Cardiac muscle cell (in vitro differentiated cells and primary cell): ENCODE results near the gene LRFN2. TPM values are rescaled to one million over a fixed set of nuclear protein-coding genes. Genes with fewer than 3 reads are reported as not detected.

Source experiments
- DNase-seq, 2 donors: peaks; one replicate each; pipeline versions ENCODE4 v3.0.0 to v3.0.0-alpha.2; 2010 to 2017; ENCODE audit warnings: low read depth in 1 of 2, low spot score in 1 of 2
- H3K27ac ChIP-seq: fragments of 200-600 bp; sonication (generic); 2 replicates; pipeline ENCODE4 v1.5.1; 2016
- H3K27me3 ChIP-seq: fragments of 200-600 bp; sonication (generic); 2 replicates; pipeline ENCODE4 v1.6.0; 2016; ENCODE audit warnings: control low read depth
- H3K36me3 ChIP-seq: fragments of 200-600 bp; sonication (generic); 2 replicates; pipeline ENCODE4 v1.5.1; 2016; ENCODE audit warnings: control low read depth
- H3K4me1 ChIP-seq: fragments of 200-600 bp; sonication (generic); 2 replicates; pipeline ENCODE4 v1.8.1; 2017; ENCODE audit warnings: low read depth, mild to moderate bottlenecking, mixed run types
- H3K4me3 ChIP-seq: fragments of 200-600 bp; sonication (generic); 2 replicates; pipeline ENCODE4 v1.5.1; 2016; ENCODE audit warnings: mild to moderate bottlenecking
- H3K9me3 ChIP-seq: fragments of 200-600 bp; sonication (generic); 2 replicates; pipeline ENCODE4 v1.5.1; 2017; ENCODE audit warnings: low read depth, mild to moderate bottlenecking, control low read depth
- polyA plus RNA-seq: library from polyadenylated mRNA; unstranded; fragments of >200 nt; fragmentation: Nextera tagmentation; extraction: Ambion mirVana; gene quantifications from 2 replicates; pipeline ENCODE4 v1.2.1, GENCODE V29; 2016
- total RNA-seq: library from RNA; depleted of rRNA; stranded (reverse); fragments of >200 nt; gene quantifications from 2 replicates; pipeline ENCODE4 v1.2.3, GENCODE V29; 2016
- TF ChIP-seq, protein P1 (sequence below): IDR thresholded peaks from 2 replicates; pipeline ENCODE4 v1.5.1; 2012; ENCODE audit warnings: low read depth, mild to moderate bottlenecking, low read length

LRFN2 gene
- total and polyA plus RNA-seq, 2 experiments from 2014 or later: 0.15 TPM; not detected in 1

DNA sequence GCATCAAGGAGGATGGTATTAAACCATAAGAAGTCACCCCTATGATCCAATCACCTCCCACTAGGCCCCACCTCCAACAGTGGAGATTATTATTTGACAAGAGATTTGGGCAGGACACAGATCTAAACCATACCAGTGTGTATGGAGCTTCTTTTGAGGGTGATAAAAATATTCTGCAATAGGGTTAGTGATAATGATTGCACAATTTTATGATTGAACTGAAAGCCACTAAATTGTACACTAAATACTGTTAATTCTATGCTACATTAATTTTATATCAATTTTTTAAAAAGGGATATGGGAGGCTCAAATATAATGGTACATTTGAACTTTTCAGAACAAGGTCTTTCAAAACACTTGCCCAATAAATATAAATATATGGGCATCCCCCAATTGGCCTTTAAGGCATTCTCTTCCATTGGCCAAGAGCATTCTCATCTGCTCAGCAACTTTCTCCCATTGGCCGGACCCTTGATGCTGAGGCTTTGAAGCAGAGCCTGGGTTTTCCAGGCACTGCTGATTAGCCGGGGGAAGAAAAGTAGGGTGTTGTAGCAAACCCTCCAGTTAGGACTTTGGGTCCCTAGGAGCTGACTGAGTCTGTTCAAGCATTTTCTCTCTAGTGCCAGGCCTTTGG, 209.9 kb downstream of the LRFN2 start:
- no peak overlapping the region for H3K27ac ChIP-seq
- H3K27me3 ChIP-seq: no peaks in the 10 kb centered on the region
- no peaks in the 10 kb centered on the region for H3K36me3 ChIP-seq
- no peak overlapping the region for H3K4me3 ChIP-seq
- TF ChIP-seq, protein P1, sequence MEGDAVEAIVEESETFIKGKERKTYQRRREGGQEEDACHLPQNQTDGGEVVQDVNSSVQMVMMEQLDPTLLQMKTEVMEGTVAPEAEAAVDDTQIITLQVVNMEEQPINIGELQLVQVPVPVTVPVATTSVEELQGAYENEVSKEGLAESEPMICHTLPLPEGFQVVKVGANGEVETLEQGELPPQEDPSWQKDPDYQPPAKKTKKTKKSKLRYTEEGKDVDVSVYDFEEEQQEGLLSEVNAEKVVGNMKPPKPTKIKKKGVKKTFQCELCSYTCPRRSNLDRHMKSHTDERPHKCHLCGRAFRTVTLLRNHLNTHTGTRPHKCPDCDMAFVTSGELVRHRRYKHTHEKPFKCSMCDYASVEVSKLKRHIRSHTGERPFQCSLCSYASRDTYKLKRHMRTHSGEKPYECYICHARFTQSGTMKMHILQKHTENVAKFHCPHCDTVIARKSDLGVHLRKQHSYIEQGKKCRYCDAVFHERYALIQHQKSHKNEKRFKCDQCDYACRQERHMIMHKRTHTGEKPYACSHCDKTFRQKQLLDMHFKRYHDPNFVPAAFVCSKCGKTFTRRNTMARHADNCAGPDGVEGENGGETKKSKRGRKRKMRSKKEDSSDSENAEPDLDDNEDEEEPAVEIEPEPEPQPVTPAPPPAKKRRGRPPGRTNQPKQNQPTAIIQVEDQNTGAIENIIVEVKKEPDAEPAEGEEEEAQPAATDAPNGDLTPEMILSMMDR: no peak
- DNase-seq: no peak
- H3K4me1 ChIP-seq: no peaks in the 10 kb centered on the region
- H3K9me3 ChIP-seq: no peaks in the 10 kb centered on the region

DNA sequence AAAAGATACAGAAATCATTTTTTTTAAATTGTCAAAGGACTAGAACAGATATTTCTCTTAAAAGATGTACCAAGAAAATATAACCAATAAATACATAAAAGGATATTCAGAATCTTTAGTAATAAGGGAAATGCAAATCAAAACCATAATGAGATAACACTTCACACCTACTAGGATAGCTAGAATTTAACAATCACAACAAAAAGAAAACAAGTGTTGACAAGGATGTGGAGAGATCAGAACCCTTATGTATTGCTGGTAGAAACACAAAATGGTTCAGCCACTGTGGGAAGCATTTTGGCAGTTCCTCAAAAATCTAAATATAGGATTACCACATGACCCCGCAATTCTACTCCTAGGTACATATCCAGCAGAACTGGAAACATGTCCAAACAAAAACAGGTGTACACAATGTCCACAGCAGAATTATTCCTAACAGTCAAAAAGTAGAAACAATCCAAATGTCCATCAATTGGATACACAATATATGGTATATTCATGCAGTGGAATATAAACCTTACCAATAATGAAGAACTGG, 211.0 kb downstream of the LRFN2 start:
- no peak for DNase-seq
- no peaks in the 10 kb centered on the region for H3K9me3 ChIP-seq
- TF ChIP-seq, protein P1: no peak

DNA sequence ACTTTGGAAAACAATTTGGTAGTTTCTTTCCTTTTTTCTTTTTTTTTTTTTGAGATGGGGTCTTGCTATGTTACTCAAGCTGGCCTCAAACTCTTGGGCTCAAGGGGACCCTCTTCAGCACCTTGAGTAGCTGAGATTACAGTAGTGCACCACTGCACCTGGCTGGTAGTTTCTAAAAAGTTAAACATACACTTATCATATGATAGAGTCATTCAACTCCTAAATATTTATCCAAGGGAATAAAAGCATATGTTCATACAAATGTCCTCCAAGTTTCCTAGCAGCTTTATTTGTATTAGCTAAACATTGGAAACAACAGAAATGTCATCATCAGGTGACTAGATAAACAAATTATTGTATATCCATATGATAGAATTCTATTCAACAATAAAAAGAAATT, 213.9 kb downstream of the LRFN2 start:
- no peaks in the 10 kb centered on the region for H3K27me3 ChIP-seq
- no peak overlapping the region for H3K4me3 ChIP-seq
- no peak for DNase-seq
- H3K27ac ChIP-seq: no peak overlapping the region
- no peaks in the 10 kb centered on the region for H3K36me3 ChIP-seq
- no peaks in the 10 kb centered on the region for H3K9me3 ChIP-seq
- H3K4me1 ChIP-seq: no peaks in the 10 kb centered on the region
- TF ChIP-seq, protein P1: no peak

More for the DNA sequence above, 211.0 kb downstream of the LRFN2 start:
- H3K36me3 ChIP-seq: no peaks in the 10 kb centered on the region
- no peaks in the 10 kb centered on the region for H3K4me1 ChIP-seq
- H3K27ac ChIP-seq: no peak overlapping the region
- H3K27me3 ChIP-seq: no peaks in the 10 kb centered on the region
- H3K4me3 ChIP-seq: no peak overlapping the region

DNA sequence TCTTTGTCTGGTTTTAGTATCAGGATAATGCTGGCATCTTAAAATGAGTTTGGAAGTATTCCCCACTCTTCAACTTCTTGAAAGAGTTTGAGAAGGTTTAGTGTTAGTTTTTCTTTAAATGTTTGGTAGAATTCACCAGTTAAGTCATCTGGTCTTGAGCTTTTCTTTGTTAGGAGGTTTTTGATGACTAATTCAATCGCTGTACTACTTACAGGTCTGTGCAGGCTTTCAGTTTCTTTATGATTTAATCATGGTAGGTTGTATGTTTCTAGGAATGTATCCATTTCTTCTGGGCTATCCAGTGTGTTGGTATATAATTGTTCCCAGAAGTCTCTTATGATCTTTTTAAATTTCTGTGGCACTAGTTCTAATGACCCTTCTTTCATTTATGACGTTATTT, 215.5 kb downstream of the LRFN2 start:
- no peaks in the 10 kb centered on the region for H3K9me3 ChIP-seq
- no peak overlapping the region for H3K27ac ChIP-seq
- no peak for DNase-seq
- TF ChIP-seq, protein P1: no peak
- H3K27me3 ChIP-seq: no peaks in the 10 kb centered on the region
- no peaks in the 10 kb centered on the region for H3K36me3 ChIP-seq
- H3K4me3 ChIP-seq: no peak overlapping the region
- H3K4me1 ChIP-seq: no peaks in the 10 kb centered on the region

DNA sequence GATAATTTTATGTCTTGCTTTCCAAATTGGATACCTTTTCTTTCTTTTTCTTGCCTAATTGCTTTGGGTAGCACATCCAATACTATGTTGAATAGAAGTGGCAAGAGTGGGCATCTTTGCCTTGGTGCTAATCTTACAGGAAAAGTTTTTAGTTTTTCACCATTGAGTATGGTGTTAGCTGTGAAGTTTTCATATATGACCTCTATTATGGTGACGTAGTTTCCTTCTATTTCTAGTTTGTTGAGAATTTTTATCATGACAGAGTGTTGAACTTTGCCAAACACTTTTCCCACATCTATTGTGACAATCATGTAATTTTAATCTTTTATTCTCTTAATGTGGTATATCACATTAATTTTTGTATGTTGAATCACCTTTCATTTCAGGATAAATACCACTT, 216.1 kb downstream of the LRFN2 start:
- no peaks in the 10 kb centered on the region for H3K9me3 ChIP-seq
- TF ChIP-seq, protein P1: no peak
- H3K36me3 ChIP-seq: no peaks in the 10 kb centered on the region
- DNase-seq: no peak
- H3K4me1 ChIP-seq: no peaks in the 10 kb centered on the region
- no peak overlapping the region for H3K4me3 ChIP-seq
- no peak overlapping the region for H3K27ac ChIP-seq
- no peaks in the 10 kb centered on the region for H3K27me3 ChIP-seq
